ENCODE measurements around the gene FILIP1L.

DNA sequence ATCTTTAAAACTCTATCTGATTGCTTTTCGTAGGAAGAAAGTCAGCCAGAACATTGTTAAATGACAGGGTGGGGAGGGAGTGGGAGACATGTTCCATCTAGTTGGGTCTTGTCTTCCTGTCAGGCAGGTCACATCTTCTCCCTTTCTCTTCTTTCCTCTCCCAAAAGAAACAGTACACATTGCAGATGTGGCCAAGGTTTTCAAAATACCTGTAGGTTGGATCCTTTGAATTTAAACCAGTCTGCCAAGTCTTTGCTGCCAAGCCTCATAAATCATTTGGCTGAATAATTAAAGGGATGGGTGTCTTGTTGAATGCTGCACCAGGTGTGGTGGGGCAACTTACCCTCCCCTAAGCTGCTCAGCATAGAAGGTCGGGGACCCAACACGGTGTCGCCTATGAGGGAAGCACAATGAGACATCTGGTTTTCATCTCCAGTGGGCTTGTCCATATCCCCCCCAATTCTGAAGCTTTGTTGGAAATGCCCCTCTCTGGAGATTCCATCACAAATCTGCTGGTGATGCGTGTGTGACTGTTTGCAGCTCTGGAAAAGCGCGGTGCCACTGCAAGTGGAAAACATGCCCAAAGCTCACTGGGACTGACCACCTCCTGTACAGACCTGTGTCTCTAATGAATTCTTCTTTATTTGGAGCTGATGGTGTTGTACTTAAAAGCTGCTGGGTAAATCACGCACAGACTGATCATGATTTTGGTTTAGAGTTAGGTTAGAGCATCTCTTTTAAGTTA is 112.6 kb downstream of the FILIP1L start:
- TF ChIP-seq, protein P1, sequence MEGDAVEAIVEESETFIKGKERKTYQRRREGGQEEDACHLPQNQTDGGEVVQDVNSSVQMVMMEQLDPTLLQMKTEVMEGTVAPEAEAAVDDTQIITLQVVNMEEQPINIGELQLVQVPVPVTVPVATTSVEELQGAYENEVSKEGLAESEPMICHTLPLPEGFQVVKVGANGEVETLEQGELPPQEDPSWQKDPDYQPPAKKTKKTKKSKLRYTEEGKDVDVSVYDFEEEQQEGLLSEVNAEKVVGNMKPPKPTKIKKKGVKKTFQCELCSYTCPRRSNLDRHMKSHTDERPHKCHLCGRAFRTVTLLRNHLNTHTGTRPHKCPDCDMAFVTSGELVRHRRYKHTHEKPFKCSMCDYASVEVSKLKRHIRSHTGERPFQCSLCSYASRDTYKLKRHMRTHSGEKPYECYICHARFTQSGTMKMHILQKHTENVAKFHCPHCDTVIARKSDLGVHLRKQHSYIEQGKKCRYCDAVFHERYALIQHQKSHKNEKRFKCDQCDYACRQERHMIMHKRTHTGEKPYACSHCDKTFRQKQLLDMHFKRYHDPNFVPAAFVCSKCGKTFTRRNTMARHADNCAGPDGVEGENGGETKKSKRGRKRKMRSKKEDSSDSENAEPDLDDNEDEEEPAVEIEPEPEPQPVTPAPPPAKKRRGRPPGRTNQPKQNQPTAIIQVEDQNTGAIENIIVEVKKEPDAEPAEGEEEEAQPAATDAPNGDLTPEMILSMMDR (IDR thresholded peaks at IDR 0.05 in 4 of 5, conservative IDR thresholded peaks at IDR 0.05 in 1 of 5), result no peak
- TF ChIP-seq POLR2A (IDR thresholded peaks at IDR 0.05), result no peak
